PC-3 (cell line): ENCODE measurements around the gene CNOT8. TPM values are rescaled to one million over a fixed set of nuclear protein-coding genes. Genes with fewer than 3 reads are reported as not detected.
A peak's percentile ranks its signal among the peaks of the same experiment; 100 is the strongest.

Experiments
- ATAC-seq: fragments of 200-7000 bp; cut with Tn5 transposase; 2 replicates; pipeline ENCODE4 v1.9.1; 2020; ENCODE audit warnings: mild to moderate bottlenecking, moderate library complexity
- BruUV-seq: library from RNA; stranded (reverse); fragments of 400-500 nt; replicated peaks from 2 replicates; lab custom pipeline; 2021; lab: Mats Ljungman, UMichigan
- CTCF ChIA-PET: fragments of 300-600 bp; sonication (Branson Sonifier 250); formaldehyde crosslinking; loops from one replicate; lab custom pipeline; 2022; ENCODE audit warnings: antibody characterized with exemption; lab: Charles Lee
- POLR2A ChIA-PET: fragments of 300-600 bp; sonication (Branson Sonifier 250); formaldehyde crosslinking; loops from one replicate; lab custom pipeline; 2022; ENCODE audit warnings: antibody characterized with exemption; ENCODE audit not compliant: unreplicated experiment; lab: Charles Lee
- DNase-seq: peaks from one replicate; pipeline ENCODE4 v3.0.0-alpha.2; 2015
- H2AFZ ChIP-seq: fragments of 300-600 bp; sonication (generic); 2 replicates; pipeline ENCODE4 v1.6.0; 2016; ENCODE audit warnings: antibody characterized with exemption, low read length
- H3F3A ChIP-seq: fragments of 300-600 bp; sonication (generic); one replicate; pipeline ENCODE4 v1.6.0; 2017; ENCODE audit warnings: antibody characterized with exemption, low read length, control low read depth, mild to moderate bottlenecking; ENCODE audit not compliant: unreplicated experiment
- H3K27ac ChIP-seq: fragments of 300-600 bp; sonication (generic); 2 replicates; pipeline ENCODE4 v1.5.1; 2016; ENCODE audit warnings: mild to moderate bottlenecking, low read length
- H3K27me3 ChIP-seq: fragments of 300-600 bp; sonication (generic); 2 replicates; pipeline ENCODE4 v1.6.1; 2016; ENCODE audit warnings: low read length, mixed read lengths
- H3K36me3 ChIP-seq: fragments of 300-600 bp; sonication (generic); 2 replicates; pipeline ENCODE4 v1.6.1; 2016; ENCODE audit warnings: low read depth, mixed run types, low read length, mixed read lengths
- H3K4me1 ChIP-seq: fragments of 300-600 bp; sonication (generic); 2 replicates; pipeline ENCODE4 v1.5.1; 2016; ENCODE audit warnings: low read length; ENCODE audit not compliant: insufficient read depth
- H3K4me2 ChIP-seq: fragments of 300-600 bp; sonication (generic); 2 replicates; pipeline ENCODE4 v1.6.0; 2016; ENCODE audit warnings: low read length
- H3K4me3 ChIP-seq: fragments of 300-600 bp; sonication (generic); 2 replicates; pipeline ENCODE4 v1.5.1; 2016; ENCODE audit warnings: mild to moderate bottlenecking, low read length, mixed read lengths
- H3K79me2 ChIP-seq: fragments of 300-600 bp; sonication (generic); 2 replicates; pipeline ENCODE4 v1.6.1; 2017; ENCODE audit warnings: low read length, mixed read lengths
- H3K9ac ChIP-seq: fragments of 300-600 bp; sonication (generic); 2 replicates; pipeline ENCODE4 v1.6.0; 2016; ENCODE audit warnings: mild to moderate bottlenecking, low read length
- H3K9me2 ChIP-seq: fragments of 300-600 bp; sonication (generic); replicated peaks from 2 replicates; pipeline ENCODE4 v1.6.1; 2016; ENCODE audit warnings: mixed run types, low read length, mixed read lengths
- H3K9me3 ChIP-seq: fragments of 300-600 bp; sonication (generic); 2 replicates; pipeline ENCODE4 v1.6.1; 2016; ENCODE audit warnings: low read length, mixed read lengths
- H4K20me1 ChIP-seq: fragments of 300-600 bp; sonication (generic); 2 replicates; pipeline ENCODE4 v1.6.1; 2016; ENCODE audit warnings: low read length, mixed read lengths
- EZH2 ChIP-seq: fragments of 300-600 bp; sonication (generic); IDR thresholded peaks from one replicate; pipeline ENCODE4 v1.6.1; 2017; ENCODE audit warnings: antibody characterized with exemption, mild to moderate bottlenecking, low read length; ENCODE audit not compliant: unreplicated experiment
- EZH2phosphoT487 ChIP-seq: fragments of 300-600 bp; sonication (generic); IDR thresholded peaks from 2 replicates; pipeline ENCODE4 v1.6.1; 2018; ENCODE audit warnings: mild to moderate bottlenecking, antibody characterized with exemption, low read length, borderline replicate concordance
- intact Hi-C: fragments of 100-400 bp; cut with micrococcal nuclease; formaldehyde crosslinking; loops from 2 replicates; pipeline ENCODE4 v1.9.0; 2023
- total RNA-seq: library from RNA; depleted of rRNA; stranded (reverse); fragments of >200 nt; gene quantifications from 2 replicates; pipeline ENCODE4 v1.2.3, GENCODE V29; 2014
- TF ChIP-seq, protein P1 (sequence below): fragments of 300-600 bp; sonication (generic); conservative IDR thresholded peaks from 2 replicates; pipeline ENCODE4 v1.5.1; 2017; ENCODE audit warnings: antibody characterized with exemption, low read depth, mild to moderate bottlenecking, low read length

CNOT8 gene
- total RNA-seq, 1 experiment from 2014 or later: 26.2 TPM

DNA sequence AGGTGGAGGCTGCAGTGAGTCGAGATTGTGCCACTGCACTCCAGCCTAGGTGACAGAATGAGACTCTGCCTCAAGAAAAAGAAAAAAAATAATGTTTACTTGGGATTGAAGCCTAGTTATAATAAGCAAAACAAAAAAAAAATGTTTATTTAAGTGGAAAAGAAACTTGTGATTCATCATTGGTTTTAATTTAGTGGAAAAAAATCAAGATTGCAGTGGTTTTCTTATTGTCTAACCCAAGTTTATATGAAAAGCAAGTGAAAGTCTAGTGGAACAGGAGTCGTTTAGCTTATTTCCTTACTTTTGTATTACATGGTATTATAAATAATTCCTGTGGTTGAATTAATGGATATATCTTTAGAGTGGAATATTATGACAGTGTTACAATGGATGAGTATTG, 8.4 kb downstream of the CNOT8 start:
- ATAC-seq (peak; percentile 40), DNase-seq (no peak)
- no peak for TF ChIP-seq EZH2phosphoT487
- TF ChIP-seq EZH2: no peak
- TF ChIP-seq, protein P1, sequence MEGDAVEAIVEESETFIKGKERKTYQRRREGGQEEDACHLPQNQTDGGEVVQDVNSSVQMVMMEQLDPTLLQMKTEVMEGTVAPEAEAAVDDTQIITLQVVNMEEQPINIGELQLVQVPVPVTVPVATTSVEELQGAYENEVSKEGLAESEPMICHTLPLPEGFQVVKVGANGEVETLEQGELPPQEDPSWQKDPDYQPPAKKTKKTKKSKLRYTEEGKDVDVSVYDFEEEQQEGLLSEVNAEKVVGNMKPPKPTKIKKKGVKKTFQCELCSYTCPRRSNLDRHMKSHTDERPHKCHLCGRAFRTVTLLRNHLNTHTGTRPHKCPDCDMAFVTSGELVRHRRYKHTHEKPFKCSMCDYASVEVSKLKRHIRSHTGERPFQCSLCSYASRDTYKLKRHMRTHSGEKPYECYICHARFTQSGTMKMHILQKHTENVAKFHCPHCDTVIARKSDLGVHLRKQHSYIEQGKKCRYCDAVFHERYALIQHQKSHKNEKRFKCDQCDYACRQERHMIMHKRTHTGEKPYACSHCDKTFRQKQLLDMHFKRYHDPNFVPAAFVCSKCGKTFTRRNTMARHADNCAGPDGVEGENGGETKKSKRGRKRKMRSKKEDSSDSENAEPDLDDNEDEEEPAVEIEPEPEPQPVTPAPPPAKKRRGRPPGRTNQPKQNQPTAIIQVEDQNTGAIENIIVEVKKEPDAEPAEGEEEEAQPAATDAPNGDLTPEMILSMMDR: no peak
- H4K20me1 ChIP-seq: no peaks in the 10 kb centered on the region
- CTCF ChIA-PET: no interaction called here
- no peak overlapping the region for H3K27ac ChIP-seq
- H3K79me2 ChIP-seq: peaks cover 21% of the 10 kb centered on the region
- H3K9me3 ChIP-seq: no peaks in the 10 kb centered on the region
- H3F3A ChIP-seq: no peaks in the 10 kb centered on the region
- no peak overlapping the region for H3K4me2 ChIP-seq
- H3K27me3 ChIP-seq: no peaks in the 10 kb centered on the region
- H3K4me3 ChIP-seq: no peak overlapping the region
- POLR2A ChIA-PET: no interaction called here
- no peaks in the 10 kb centered on the region for H3K4me1 ChIP-seq
- H3K9ac ChIP-seq: no peak overlapping the region
- intact Hi-C loops: no loop called here
- H3K36me3 ChIP-seq: no peaks in the 10 kb centered on the region; the same call in 1 of the 2 replicates
- H2AFZ ChIP-seq: no peak overlapping the region
- no peaks in the 10 kb centered on the region for H3K9me2 ChIP-seq
- BruUV-seq: no TSS peak

DNA sequence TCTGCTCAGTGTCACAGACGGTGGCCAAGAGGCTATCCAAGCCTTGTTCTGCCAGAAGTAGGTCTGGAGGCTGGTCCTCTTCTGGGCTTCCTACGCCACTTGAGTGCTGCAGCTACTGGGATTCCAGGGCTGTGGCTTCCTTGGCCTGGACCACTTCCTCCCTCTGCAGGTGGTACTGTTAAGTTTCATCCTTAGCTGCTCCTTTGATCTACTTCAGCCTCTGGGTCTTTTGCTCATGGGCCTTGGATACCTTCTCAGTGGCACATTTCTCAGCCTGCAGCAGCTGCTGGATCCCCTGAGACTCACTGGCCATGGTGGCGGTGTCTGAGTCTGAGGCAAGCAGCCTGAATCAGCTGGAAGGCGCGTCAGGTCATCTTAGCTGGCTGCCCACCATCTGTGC, 10.3 kb downstream of the CNOT8 start:
- TF ChIP-seq EZH2phosphoT487 (no peak), EZH2 (no peak)
- TF ChIP-seq, protein P1: peak; percentile 33; the same call in 1 of the 2 replicates
- POLR2A ChIA-PET: no interaction called here
- no peaks in the 10 kb centered on the region for H3K27me3 ChIP-seq
- no TSS peak for BruUV-seq
- CTCF ChIA-PET: interaction anchor here (0.8 kb wide), 1 partner anchor 218 kb away, joined by 3 read pairs; no protein-coding TSS in a partner anchor
- no peaks in the 10 kb centered on the region for H3F3A ChIP-seq
- no peak overlapping the region for H3K4me2 ChIP-seq
- H4K20me1 ChIP-seq: no peaks in the 10 kb centered on the region
- H3K4me3 ChIP-seq: no peak overlapping the region
- H3K27ac ChIP-seq: no peak overlapping the region
- H3K36me3 ChIP-seq: 0 out of 2 replicates have a peak, but pooled peaks cover 2% of the 10 kb centered on the region
- no peak overlapping the region for H3K9ac ChIP-seq
- peak; percentile 7 for DNase-seq
- H3K9me3 ChIP-seq: no peaks in the 10 kb centered on the region
- intact Hi-C loops: loop anchor here (1.0 kb wide), 1 partner anchor 218 kb away; no protein-coding TSS in a partner anchor
- peaks cover 3% of the 10 kb centered on the region for H3K79me2 ChIP-seq
- ATAC-seq: peak; percentile 33; the same call in 1 of the 2 replicates
- no peaks in the 10 kb centered on the region for H3K9me2 ChIP-seq
- no peak overlapping the region for H2AFZ ChIP-seq
- H3K4me1 ChIP-seq: no peaks in the 10 kb centered on the region

DNA sequence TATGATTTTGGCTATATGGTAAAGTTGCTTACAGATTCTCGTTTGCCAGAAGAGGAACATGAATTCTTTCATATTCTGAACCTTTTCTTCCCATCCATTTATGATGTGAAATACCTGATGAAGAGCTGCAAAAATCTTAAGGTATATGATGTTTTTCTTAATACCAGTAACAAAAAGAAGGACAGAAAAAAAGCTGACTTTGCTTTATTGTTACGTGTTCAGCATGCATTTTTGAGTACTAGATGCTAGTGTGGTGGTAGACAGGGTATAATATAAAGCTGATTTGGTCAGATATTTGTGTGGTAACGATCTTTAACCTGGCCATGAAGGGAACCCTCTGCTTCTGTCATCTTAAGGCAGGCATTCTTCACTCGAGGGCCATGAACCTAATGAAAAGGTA, 13.3 kb downstream of the CNOT8 start:
- TF ChIP-seq, protein P1: no peak
- no peak for TF ChIP-seq EZH2phosphoT487
- no peak for TF ChIP-seq EZH2
- POLR2A ChIA-PET: no interaction called here
- no TSS peak for BruUV-seq

More for the DNA sequence above, 13.3 kb downstream of the CNOT8 start:
- H3K4me3 ChIP-seq: no peak overlapping the region
- H3K27me3 ChIP-seq: no peaks in the 10 kb centered on the region
- no peak overlapping the region for H2AFZ ChIP-seq
- H3K27ac ChIP-seq: no peak overlapping the region
- H3F3A ChIP-seq: no peaks in the 10 kb centered on the region
- no peak overlapping the region for H3K9ac ChIP-seq
- H3K36me3 ChIP-seq: peaks cover 20% of the 10 kb centered on the region
- CTCF ChIA-PET: no interaction called here
- H4K20me1 ChIP-seq: no peaks in the 10 kb centered on the region
- no peaks in the 10 kb centered on the region for H3K9me3 ChIP-seq
- no peaks in the 10 kb centered on the region for H3K79me2 ChIP-seq
- H3K4me2 ChIP-seq: no peak overlapping the region
- ATAC-seq (no peak), DNase-seq (no peak)
- no peaks in the 10 kb centered on the region for H3K4me1 ChIP-seq
- no peaks in the 10 kb centered on the region for H3K9me2 ChIP-seq
- intact Hi-C loops: no loop called here
